ENCODE results near the gene LDLRAD3.

DNA sequence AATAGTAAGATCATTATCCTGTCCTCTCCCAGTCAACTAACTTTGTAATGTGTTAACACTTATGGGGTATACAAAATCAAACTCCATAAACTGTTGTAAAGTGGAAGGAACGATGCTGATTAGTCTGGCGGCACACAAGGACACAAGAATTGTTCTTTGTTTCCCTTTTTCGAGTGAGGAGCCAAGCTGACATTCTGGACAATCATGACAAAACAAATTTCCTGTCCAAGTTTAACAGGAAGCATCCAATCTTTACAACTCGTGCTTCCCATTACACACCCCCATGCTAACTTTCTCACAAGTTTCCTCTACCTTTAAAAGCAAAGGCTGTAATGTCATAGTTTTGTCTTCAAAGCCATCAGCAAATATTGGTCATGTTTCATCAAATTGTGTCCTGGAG is 20.4 kb upstream of the LDLRAD3 start:
- TF ChIP-seq GATA2 (IDR thresholded peaks at IDR 0.05; ENCODE audit: low read depth, low read length) = no peak
- no peak for TF ChIP-seq GATA3 (IDR thresholded peaks at IDR 0.05; ENCODE audit: low read depth, low read length)

All from SH-SY5Y (cell line).